HCT116 (cell line): ENCODE measurements around the gene C1orf35. TPM values are rescaled to one million over a fixed set of nuclear protein-coding genes. Genes with fewer than 3 reads are reported as not detected.

Experiments
- ATAC-seq: fragments of 200-7000 bp; cut with Tn5 transposase; 2 replicates; pipeline ENCODE4 v1.9.1; 2020; ENCODE audit warnings: mild to moderate bottlenecking, moderate library complexity
- BruUV-seq: library from RNA; stranded (reverse); fragments of 400-500 nt; replicated peaks from 2 replicates; lab custom pipeline; 2021; lab: Mats Ljungman, UMichigan
- CTCF ChIA-PET: fragments of 300-600 bp; sonication (Branson Sonifier 250); formaldehyde crosslinking; loops from one replicate; lab custom pipeline; 2021; ENCODE audit warnings: antibody characterized with exemption; lab: Charles Lee
- POLR2A ChIA-PET: fragments of 300-600, 350-600 bp; sonication (Branson Sonifier 250); formaldehyde crosslinking; loops from one replicate; lab custom pipeline; 2021; ENCODE audit warnings: antibody characterized with exemption; lab: Charles Lee
- RAD21 ChIA-PET, 2 experiments: fragments of 300-600 bp; sonication (Branson Sonifier 250); formaldehyde crosslinking; loops; one replicate each; lab custom pipeline; 2023; ENCODE audit warnings: low total read pairs in 2 of 2; ENCODE audit not compliant: uncharacterized antibody in 2 of 2, unreplicated experiment in 2 of 2, low non-redundant PET in 1 of 2; lab: Charles Lee
- DNase-seq: peaks from one replicate; pipeline ENCODE4 v3.0.0-alpha.2; 2010; ENCODE audit warnings: low read depth, low spot score
- H2AFZ ChIP-seq: fragments of 200-600 bp; shearing (Covaris generic), sonication (generic); 2 replicates; pipeline ENCODE4 v1.6.1; 2017; ENCODE audit warnings: low read depth, mixed run types, mixed read lengths, antibody characterized with exemption, low read length; ENCODE audit not compliant: poor library complexity, severe bottlenecking
- H3K27ac ChIP-seq: 2 replicates; pipeline ENCODE4 v1.5.1; 2012; ENCODE audit warnings: low read depth, low read length
- H3K27me3 ChIP-seq: fragments of 200-600 bp; sonication (generic); 2 replicates; pipeline ENCODE4 v1.6.1; 2016; ENCODE audit warnings: mixed run types, low read length, mixed read lengths; ENCODE audit not compliant: insufficient read depth
- H3K36me3 ChIP-seq, 2 experiments: fragments of 200-500 bp in 1 of 2; fragments of 200-600 bp in 1 of 2; sonication (Bioruptor generic) in 1 of 2; sonication (generic) in 1 of 2; 2 replicates each; pipeline versions ENCODE4 v1.5.1 to v1.6.1; 2014 to 2016; ENCODE audit warnings: low read length in 2 of 2, inconsistent platforms in 1 of 2, mixed read lengths in 1 of 2, mixed run types in 1 of 2; ENCODE audit not compliant: insufficient read depth in 2 of 2, control insufficient read depth in 1 of 2
- H3K4me1 ChIP-seq, 2 experiments: fragments of 200-600 bp in 1 of 2; sonication (generic) in 1 of 2; 2 replicates each; pipeline versions ENCODE4 v1.5.1 to v1.6.1; 2012 to 2017; ENCODE audit warnings: low read length in 2 of 2, inconsistent platforms in 1 of 2, mild to moderate bottlenecking in 1 of 2, mixed read lengths in 1 of 2, mixed run types in 1 of 2, moderate library complexity in 1 of 2; ENCODE audit not compliant: insufficient read depth in 2 of 2, control insufficient read depth in 1 of 2
- H3K4me2 ChIP-seq: fragments of 200-600 bp; sonication (generic); 2 replicates; pipeline ENCODE4 v1.6.1; 2017; ENCODE audit warnings: mixed run types, low read length, mixed read lengths
- H3K4me3 ChIP-seq, 2 experiments: fragments of 200-600 bp in 1 of 2; sonication (generic) in 1 of 2; replicated peaks in 1 of 2; 2 replicates each; pipeline ENCODE4 v1.5.1; 2011 to 2016; ENCODE audit warnings: low read length in 2 of 2, control low read depth in 1 of 2, low read depth in 1 of 2, mild to moderate bottlenecking in 1 of 2, mixed read lengths in 1 of 2, mixed run types in 1 of 2
- H3K79me2 ChIP-seq: fragments of 200-600 bp; sonication (generic); 2 replicates; pipeline ENCODE4 v1.6.1; 2017; ENCODE audit warnings: mild to moderate bottlenecking, mixed run types, low read length, moderate library complexity, mixed read lengths; ENCODE audit not compliant: insufficient read depth
- H3K9ac ChIP-seq: fragments of 200-600 bp; sonication (generic); 2 replicates; pipeline ENCODE4 v1.6.1; 2016; ENCODE audit warnings: low read length, mixed read lengths
- H3K9me2 ChIP-seq: fragments of 200-600 bp; sonication (generic), shearing (Covaris generic); 2 replicates; pipeline ENCODE4 v1.6.1; 2017; ENCODE audit warnings: mixed run types, mild to moderate bottlenecking, moderate library complexity; ENCODE audit not compliant: insufficient read depth
- H3K9me3 ChIP-seq, 2 experiments: fragments of 200-500 bp in 1 of 2; fragments of 200-600 bp in 1 of 2; sonication (Bioruptor generic) in 1 of 2; sonication (generic) in 1 of 2; 2 replicates each; pipeline ENCODE4 v1.6.1; 2014 to 2017; ENCODE audit warnings: low read length in 2 of 2, mixed read lengths in 2 of 2, inconsistent platforms in 1 of 2, low read depth in 1 of 2, mild to moderate bottlenecking in 1 of 2, mixed run types in 1 of 2, moderate library complexity in 1 of 2; ENCODE audit not compliant: control insufficient read depth in 1 of 2, insufficient read depth in 1 of 2
- H4K20me1 ChIP-seq: fragments of 200-600 bp; sonication (generic), shearing (Covaris generic); 2 replicates; pipeline ENCODE4 v1.6.1; 2017; ENCODE audit warnings: mixed run types, mild to moderate bottlenecking, moderate library complexity; ENCODE audit not compliant: insufficient read depth
- ATF3 ChIP-seq: IDR thresholded peaks from 2 replicates; pipeline ENCODE4 v1.6.1; 2012
- CBX3 ChIP-seq: IDR thresholded peaks from 2 replicates; pipeline ENCODE4 v1.6.1; 2012; ENCODE audit warnings: low read depth
- CEBPB ChIP-seq: IDR thresholded peaks from 2 replicates; pipeline ENCODE4 v1.6.1; 2012; ENCODE audit warnings: low read depth
- CTCF ChIP-seq, 3 experiments: fragments of 200-600 bp in 1 of 3; sonication (generic) in 1 of 3; IDR thresholded peaks in 2 of 3; conservative IDR thresholded peaks in 1 of 3; 2 replicates each; pipeline ENCODE4 v1.5.1; 2012 to 2017; ENCODE audit warnings: low read depth in 2 of 3, low read length in 2 of 3, antibody characterized with exemption in 1 of 3, borderline replicate concordance in 1 of 3, control low read depth in 1 of 3, mild to moderate bottlenecking in 1 of 3, mixed read lengths in 1 of 3, mixed run types in 1 of 3, moderate library complexity in 1 of 3; ENCODE audit not compliant: insufficient read depth in 1 of 3
- EGR1 ChIP-seq: IDR thresholded peaks from 2 replicates; pipeline ENCODE4 v1.6.1; 2012; ENCODE audit warnings: low read depth
- ELF1 ChIP-seq: IDR thresholded peaks from 2 replicates; pipeline ENCODE4 v1.6.1; 2012; ENCODE audit warnings: low read depth, borderline replicate concordance
- EZH2 ChIP-seq: fragments of 200-600 bp; sonication (generic); IDR thresholded peaks from 2 replicates; pipeline ENCODE4 v1.6.1; 2017; ENCODE audit warnings: antibody characterized with exemption, mixed run types
- POLR2A ChIP-seq: IDR thresholded peaks from 2 replicates; pipeline ENCODE4 v1.7.0; 2011; ENCODE audit warnings: borderline replicate concordance; ENCODE audit not compliant: insufficient read depth, insufficient read length; ENCODE audit errors: extremely low read depth
- POLR2AphosphoS5 ChIP-seq: IDR thresholded peaks from 2 replicates; pipeline ENCODE4 v1.6.1; 2011; ENCODE audit warnings: mild to moderate bottlenecking, low read depth, low read length, moderate library complexity
- RAD21 ChIP-seq: IDR thresholded peaks from 2 replicates; pipeline ENCODE4 v1.6.1; 2012; ENCODE audit warnings: low read depth, mild to moderate bottlenecking
- SIN3A ChIP-seq: IDR thresholded peaks from 2 replicates; pipeline ENCODE4 v1.6.1; 2012; ENCODE audit warnings: low read depth
- SP1 ChIP-seq: IDR thresholded peaks from 2 replicates; pipeline ENCODE4 v1.6.1; 2012; ENCODE audit warnings: low read depth
- SRF ChIP-seq: IDR thresholded peaks from 2 replicates; pipeline ENCODE4 v1.6.1; 2012; ENCODE audit warnings: low read depth
- TCF7L2 ChIP-seq: IDR thresholded peaks from 2 replicates; pipeline ENCODE4 v1.7.0; 2011; ENCODE audit warnings: borderline replicate concordance, inconsistent platforms; ENCODE audit not compliant: insufficient read depth, insufficient read length; ENCODE audit errors: extremely low read depth
- ZNF274 ChIP-seq: fragments of 200-500 bp; sonication (Bioruptor generic); IDR thresholded peaks from 2 replicates; pipeline ENCODE4 v1.6.1; 2014; ENCODE audit warnings: mild to moderate bottlenecking, low read depth, low read length, inconsistent platforms
- intact Hi-C: fragments of 100-400 bp; cut with micrococcal nuclease; formaldehyde crosslinking; loops from 2 replicates; pipeline ENCODE4 v1.10.0; 2022
- total RNA-seq: library from RNA; stranded (reverse); gene quantifications from one replicate; pipeline ENCODE4 v1.2.1, GENCODE V29; 2021; ENCODE audit not compliant: unreplicated experiment
- TF ChIP-seq, protein P1 (sequence below): IDR thresholded peaks from 2 replicates; pipeline ENCODE4 v1.6.1; 2012; ENCODE audit warnings: low read depth

Gene C1orf35
- total RNA-seq, 1 experiment from 2014 or later: 26.1 TPM

DNA sequence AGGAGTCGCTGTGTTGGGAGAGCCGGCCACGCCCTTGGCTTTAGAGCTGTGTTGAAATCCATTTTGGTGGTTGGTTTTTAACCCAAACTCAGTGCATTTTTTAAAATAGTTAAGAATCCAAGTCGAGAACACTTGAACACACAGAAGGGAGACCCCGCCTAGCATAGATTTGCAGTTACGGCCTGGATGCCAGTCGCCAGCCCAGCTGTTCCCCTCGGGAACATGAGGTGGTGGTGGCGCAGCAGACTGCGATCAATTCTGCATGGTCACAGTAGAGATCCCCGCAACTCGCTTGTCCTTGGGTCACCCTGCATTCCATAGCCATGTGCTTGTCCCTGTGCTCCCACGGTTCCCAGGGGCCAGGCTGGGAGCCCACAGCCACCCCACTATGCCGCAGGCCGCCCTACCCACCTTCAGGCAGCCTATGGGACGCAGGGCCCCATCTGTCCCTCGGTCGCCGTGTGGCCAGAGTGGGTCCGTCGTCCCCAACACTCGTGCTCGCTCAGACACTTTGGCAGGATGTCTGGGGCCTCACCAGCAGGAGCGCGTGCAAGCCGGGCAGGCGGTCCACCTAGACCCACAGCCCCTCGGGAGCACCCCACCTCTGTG is 4.7 kb downstream of the C1orf35 start:
- no peak overlapping the region for H3K4me3 ChIP-seq
- H3K79me2 ChIP-seq: peaks cover 88% of the 10 kb centered on the region
- POLR2A ChIA-PET: interaction anchor here (1.4 kb wide), 1 partner anchor 14 kb away, joined by 3 read pairs; no protein-coding TSS in a partner anchor
- no peaks in the 10 kb centered on the region for H3K9me2 ChIP-seq
- H3K9me3 ChIP-seq: peaks cover 10 to 13% of the 10 kb centered on the region in 2 experiments; a peak in 2 of 4 replicates
- H3K36me3 ChIP-seq: peaks cover 15 to 48% of the 10 kb centered on the region in 2 experiments
- peaks cover 2 to 12% of the 10 kb centered on the region in 2 experiments; a peak in 3 of 4 replicates for H3K4me1 ChIP-seq
- H3K9ac ChIP-seq: no peak overlapping the region
- intact Hi-C loops: no loop called here
- H3K27me3 ChIP-seq: no peaks in the 10 kb centered on the region
- DNase-seq: no peak
- RAD21 ChIA-PET: no interaction called here
- TF ChIP-seq, protein P1, sequence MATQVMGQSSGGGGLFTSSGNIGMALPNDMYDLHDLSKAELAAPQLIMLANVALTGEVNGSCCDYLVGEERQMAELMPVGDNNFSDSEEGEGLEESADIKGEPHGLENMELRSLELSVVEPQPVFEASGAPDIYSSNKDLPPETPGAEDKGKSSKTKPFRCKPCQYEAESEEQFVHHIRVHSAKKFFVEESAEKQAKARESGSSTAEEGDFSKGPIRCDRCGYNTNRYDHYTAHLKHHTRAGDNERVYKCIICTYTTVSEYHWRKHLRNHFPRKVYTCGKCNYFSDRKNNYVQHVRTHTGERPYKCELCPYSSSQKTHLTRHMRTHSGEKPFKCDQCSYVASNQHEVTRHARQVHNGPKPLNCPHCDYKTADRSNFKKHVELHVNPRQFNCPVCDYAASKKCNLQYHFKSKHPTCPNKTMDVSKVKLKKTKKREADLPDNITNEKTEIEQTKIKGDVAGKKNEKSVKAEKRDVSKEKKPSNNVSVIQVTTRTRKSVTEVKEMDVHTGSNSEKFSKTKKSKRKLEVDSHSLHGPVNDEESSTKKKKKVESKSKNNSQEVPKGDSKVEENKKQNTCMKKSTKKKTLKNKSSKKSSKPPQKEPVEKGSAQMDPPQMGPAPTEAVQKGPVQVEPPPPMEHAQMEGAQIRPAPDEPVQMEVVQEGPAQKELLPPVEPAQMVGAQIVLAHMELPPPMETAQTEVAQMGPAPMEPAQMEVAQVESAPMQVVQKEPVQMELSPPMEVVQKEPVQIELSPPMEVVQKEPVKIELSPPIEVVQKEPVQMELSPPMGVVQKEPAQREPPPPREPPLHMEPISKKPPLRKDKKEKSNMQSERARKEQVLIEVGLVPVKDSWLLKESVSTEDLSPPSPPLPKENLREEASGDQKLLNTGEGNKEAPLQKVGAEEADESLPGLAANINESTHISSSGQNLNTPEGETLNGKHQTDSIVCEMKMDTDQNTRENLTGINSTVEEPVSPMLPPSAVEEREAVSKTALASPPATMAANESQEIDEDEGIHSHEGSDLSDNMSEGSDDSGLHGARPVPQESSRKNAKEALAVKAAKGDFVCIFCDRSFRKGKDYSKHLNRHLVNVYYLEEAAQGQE: no peak
- TF ChIP-seq EZH2 (no peak), SRF (no peak), ATF3 (no peak), RAD21 (no peak), POLR2AphosphoS5 (peak; percentile 19; the same call in 1 of the 2 replicates), ZNF274 (no peak), CEBPB (no peak), SIN3A (no peak), POLR2A (no peak), CTCF (IDR thresholded peaks at IDR 0.05 in 2 of 3, conservative IDR thresholded peaks at IDR 0.05 in 1 of 3; ENCODE audit: borderline replicate concordance in 1 of 3, insufficient read depth in 1 of 3, low read depth in 2 of 3, low read length in 2 of 3) (peak in 1 of 3 experiments; percentile 15; a peak in 1 of 6 replicates), ELF1 (no peak), CBX3 (no peak), SP1 (no peak), TCF7L2 (no peak), EGR1 (no peak)
- TF ChIP-seq, all 23 proteins: peak for 2
- CTCF ChIA-PET: no interaction called here
- Histone ChIP-seq H4K20me1 (peaks cover 9% of the 10 kb centered on the region; the same call in 1 of the 2 replicates), H3K27ac (no peak overlapping the region), H2AFZ (no peak overlapping the region), H3K4me2 (no peak overlapping the region)
- no peak for ATAC-seq
- BruUV-seq: TSS peak; percentile 79
